Loucy (cell line): Measurements from ENCODE around the gene RNF19B.

ENCODE experiments used
- H2AFZ ChIP-seq: fragments of 200-600 bp; sonication (generic); 2 replicates; pipeline ENCODE4 v1.6.0; 2016; ENCODE audit warnings: antibody characterized with exemption, mild to moderate bottlenecking, low read length, moderate library complexity
- H3F3A ChIP-seq: fragments of 200-600 bp; 2 replicates; pipeline ENCODE4 v1.6.0; 2016; ENCODE audit warnings: antibody characterized with exemption, low read depth, mild to moderate bottlenecking
- H3K27me3 ChIP-seq: fragments of 200-600 bp; sonication (generic); 2 replicates; pipeline ENCODE4 v1.6.1; 2014; ENCODE audit warnings: low read length, mild to moderate bottlenecking; ENCODE audit not compliant: insufficient read depth, poor library complexity, severe bottlenecking
- H3K36me3 ChIP-seq: fragments of 200-600 bp; sonication (generic); 2 replicates; pipeline ENCODE4 v1.6.1; 2016; ENCODE audit warnings: low read length; ENCODE audit not compliant: insufficient read depth
- H3K4me1 ChIP-seq: fragments of 200-600 bp; sonication (generic); 2 replicates; pipeline ENCODE4 v1.5.1; 2014; ENCODE audit warnings: low read length, mild to moderate bottlenecking; ENCODE audit not compliant: insufficient read depth, poor library complexity, severe bottlenecking
- H3K4me2 ChIP-seq: fragments of 200-600 bp; sonication (generic); 2 replicates; pipeline ENCODE4 v1.6.0; 2014; ENCODE audit warnings: antibody characterized with exemption, low read length, low read depth, mild to moderate bottlenecking; ENCODE audit not compliant: poor library complexity, severe bottlenecking
- H3K4me3 ChIP-seq: fragments of 200-600 bp; sonication (generic); 2 replicates; pipeline ENCODE4 v1.5.1; 2014; ENCODE audit warnings: low read length, mild to moderate bottlenecking, mixed read lengths; ENCODE audit not compliant: poor library complexity, severe bottlenecking
- H3K79me2 ChIP-seq: fragments of 200-600 bp; sonication (generic); 2 replicates; pipeline ENCODE4 v1.6.1; 2014; ENCODE audit warnings: low read length; ENCODE audit not compliant: insufficient read depth
- H3K9ac ChIP-seq: fragments of 200-600 bp; sonication (generic); 2 replicates; pipeline ENCODE4 v1.6.0; 2014; ENCODE audit warnings: mild to moderate bottlenecking, low read depth, low read length, moderate library complexity; ENCODE audit not compliant: poor library complexity, severe bottlenecking
- H3K9me2 ChIP-seq: fragments of 200-600 bp; sonication (generic); replicated peaks from 2 replicates; pipeline ENCODE4 v1.6.1; 2016; ENCODE audit warnings: low read depth, low read length, mixed read lengths
- H3K9me3 ChIP-seq: fragments of 200-600 bp; sonication (generic); 2 replicates; pipeline ENCODE4 v1.6.1; 2014; ENCODE audit warnings: mild to moderate bottlenecking, antibody characterized with exemption, low read length, low read depth; ENCODE audit not compliant: insufficient read depth
- H4K20me1 ChIP-seq: fragments of 200-600 bp; sonication (generic); 2 replicates; pipeline ENCODE4 v1.6.0; 2014; ENCODE audit warnings: antibody characterized with exemption, low read length, mild to moderate bottlenecking; ENCODE audit not compliant: insufficient read depth, poor library complexity, severe bottlenecking
- EZH2phosphoT487 ChIP-seq: fragments of 200-600 bp; IDR thresholded peaks from 2 replicates; pipeline ENCODE4 v1.6.1; 2018; ENCODE audit warnings: antibody characterized with exemption, mild to moderate bottlenecking, moderate library complexity, borderline replicate concordance
- TF ChIP-seq, protein P1 (sequence below): fragments of 200-600 bp; sonication (generic); conservative IDR thresholded peaks from 2 replicates; pipeline ENCODE4 v1.5.1; 2014; ENCODE audit warnings: mild to moderate bottlenecking, antibody characterized with exemption, low read length

Gene RNF19B

DNA sequence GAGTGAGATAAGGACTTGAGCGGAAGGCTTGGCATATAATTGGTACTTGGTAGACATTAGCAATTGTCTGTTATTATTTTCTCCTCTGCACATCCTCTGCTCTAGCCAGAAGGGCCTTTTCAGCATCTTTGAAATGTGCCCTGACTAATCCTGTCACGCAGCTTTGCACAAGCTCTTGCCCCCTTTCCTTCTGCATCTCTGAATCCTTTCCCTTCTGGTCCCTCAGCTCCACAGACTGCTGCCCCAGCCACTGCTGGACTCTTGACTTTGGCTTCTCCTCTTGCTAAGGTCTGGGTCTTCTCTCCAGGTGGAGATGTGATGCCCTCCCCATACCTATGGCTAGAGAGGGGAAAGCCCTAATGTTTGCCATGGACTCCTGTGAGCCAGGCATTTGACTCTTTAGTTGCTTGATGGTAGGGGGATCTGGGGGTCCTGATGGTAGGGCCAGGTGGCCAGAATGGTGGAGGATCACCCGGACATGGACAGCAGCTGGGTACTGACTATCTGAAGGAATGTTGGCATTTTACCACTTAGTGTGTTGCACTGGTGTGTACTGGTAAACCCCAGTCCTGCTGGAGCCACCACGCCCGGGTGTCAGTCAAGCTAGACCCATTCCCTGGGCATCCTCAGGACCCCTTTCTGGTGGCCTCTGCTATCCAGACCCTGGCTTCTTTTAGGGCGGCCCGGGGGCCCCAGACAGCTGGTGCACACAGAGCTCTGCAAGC is 73.9 kb downstream of the RNF19B start:
- Histone ChIP-seq H3K4me3 (no peak overlapping the region), H3K4me2 (no peak overlapping the region), H3K36me3 (no peaks in the 10 kb centered on the region), H3K79me2 (no peaks in the 10 kb centered on the region), H3K27me3 (no peaks in the 10 kb centered on the region), H3F3A (no peaks in the 10 kb centered on the region), H4K20me1 (no peaks in the 10 kb centered on the region), H3K9me3 (no peaks in the 10 kb centered on the region), H3K9ac (no peak overlapping the region), H3K4me1 (no peaks in the 10 kb centered on the region), H3K9me2 (no peaks in the 10 kb centered on the region), H2AFZ (no peak overlapping the region)
- TF ChIP-seq EZH2phosphoT487 = no peak
- TF ChIP-seq, protein P1, sequence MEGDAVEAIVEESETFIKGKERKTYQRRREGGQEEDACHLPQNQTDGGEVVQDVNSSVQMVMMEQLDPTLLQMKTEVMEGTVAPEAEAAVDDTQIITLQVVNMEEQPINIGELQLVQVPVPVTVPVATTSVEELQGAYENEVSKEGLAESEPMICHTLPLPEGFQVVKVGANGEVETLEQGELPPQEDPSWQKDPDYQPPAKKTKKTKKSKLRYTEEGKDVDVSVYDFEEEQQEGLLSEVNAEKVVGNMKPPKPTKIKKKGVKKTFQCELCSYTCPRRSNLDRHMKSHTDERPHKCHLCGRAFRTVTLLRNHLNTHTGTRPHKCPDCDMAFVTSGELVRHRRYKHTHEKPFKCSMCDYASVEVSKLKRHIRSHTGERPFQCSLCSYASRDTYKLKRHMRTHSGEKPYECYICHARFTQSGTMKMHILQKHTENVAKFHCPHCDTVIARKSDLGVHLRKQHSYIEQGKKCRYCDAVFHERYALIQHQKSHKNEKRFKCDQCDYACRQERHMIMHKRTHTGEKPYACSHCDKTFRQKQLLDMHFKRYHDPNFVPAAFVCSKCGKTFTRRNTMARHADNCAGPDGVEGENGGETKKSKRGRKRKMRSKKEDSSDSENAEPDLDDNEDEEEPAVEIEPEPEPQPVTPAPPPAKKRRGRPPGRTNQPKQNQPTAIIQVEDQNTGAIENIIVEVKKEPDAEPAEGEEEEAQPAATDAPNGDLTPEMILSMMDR = no peak

DNA sequence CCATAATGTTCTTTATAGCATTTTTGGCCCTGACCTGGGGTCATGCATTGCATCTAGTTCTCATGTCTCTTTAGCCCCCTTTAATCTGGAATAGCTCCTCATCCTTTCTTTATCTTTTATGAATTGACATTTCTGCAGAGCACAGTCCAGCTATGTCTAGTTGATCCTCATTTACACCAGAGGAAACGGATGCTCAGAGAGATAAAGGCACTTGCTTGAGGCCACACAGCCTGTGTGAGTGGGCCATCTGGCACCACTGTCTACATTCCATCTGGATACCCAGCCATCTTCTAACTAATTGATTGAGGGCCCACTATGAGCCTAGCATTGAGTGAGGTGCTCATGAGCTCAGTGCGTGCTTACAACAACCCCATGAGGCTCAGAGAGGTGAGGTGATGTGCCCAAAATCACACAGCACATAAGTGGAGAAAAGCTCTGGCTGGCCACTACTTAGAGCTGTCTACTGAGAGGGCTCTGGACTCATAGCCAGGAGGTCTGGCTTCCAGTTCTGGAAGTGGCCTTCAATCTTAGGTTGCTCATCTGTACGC is 74.8 kb downstream of the RNF19B start:
- no peak for TF ChIP-seq EZH2phosphoT487
- TF ChIP-seq, protein P1 = no peak
- H4K20me1 ChIP-seq = no peaks in the 10 kb centered on the region
- no peak overlapping the region for H3K9ac ChIP-seq
- H3K9me2 ChIP-seq = no peaks in the 10 kb centered on the region
- H3K9me3 ChIP-seq = no peaks in the 10 kb centered on the region
- no peaks in the 10 kb centered on the region for H3K36me3 ChIP-seq
- no peak overlapping the region for H2AFZ ChIP-seq
- no peaks in the 10 kb centered on the region for H3K4me1 ChIP-seq
- no peaks in the 10 kb centered on the region for H3F3A ChIP-seq
- no peaks in the 10 kb centered on the region for H3K27me3 ChIP-seq
- H3K79me2 ChIP-seq = no peaks in the 10 kb centered on the region
- no peak overlapping the region for H3K4me2 ChIP-seq
- H3K4me3 ChIP-seq = no peak overlapping the region

DNA sequence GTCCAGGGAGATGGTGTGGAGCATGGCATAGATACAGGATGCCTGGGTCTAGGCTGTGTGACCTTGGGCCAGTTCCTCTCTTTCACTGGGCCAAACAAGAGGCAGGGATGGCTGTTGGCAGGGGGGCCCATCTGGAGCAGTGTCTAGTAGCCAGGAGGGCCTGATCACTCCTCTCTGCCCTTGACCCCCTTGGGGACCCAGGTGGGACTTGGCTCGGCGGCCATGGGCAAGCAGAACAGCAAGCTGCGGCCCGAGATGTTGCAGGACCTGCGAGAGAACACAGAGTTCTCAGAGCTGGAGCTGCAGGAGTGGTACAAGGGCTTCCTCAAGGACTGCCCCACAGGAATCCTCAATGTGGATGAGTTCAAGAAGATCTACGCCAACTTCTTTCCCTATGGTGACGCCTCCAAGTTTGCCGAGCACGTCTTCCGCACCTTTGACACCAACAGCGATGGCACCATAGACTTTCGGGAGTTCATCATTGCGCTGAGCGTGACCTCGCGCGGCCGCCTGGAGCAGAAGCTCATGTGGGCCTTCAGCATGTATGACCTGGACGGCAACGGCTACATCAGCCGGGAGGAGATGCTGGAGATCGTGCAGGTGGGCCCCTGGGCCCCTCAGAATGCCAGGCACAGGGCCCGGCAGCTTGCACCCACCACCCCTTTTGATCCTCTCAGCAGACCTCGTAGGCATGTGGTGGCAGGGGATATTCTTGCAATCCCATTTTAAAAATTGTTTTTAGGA is 75.8 kb downstream of the RNF19B start:
- no peaks in the 10 kb centered on the region for H3K4me1 ChIP-seq
- no peaks in the 10 kb centered on the region for H3K9me2 ChIP-seq
- no peaks in the 10 kb centered on the region for H3F3A ChIP-seq
- H3K27me3 ChIP-seq = no peaks in the 10 kb centered on the region
- no peak for TF ChIP-seq EZH2phosphoT487
- TF ChIP-seq, protein P1 = no peak
- no peaks in the 10 kb centered on the region for H3K36me3 ChIP-seq
- no peak overlapping the region for H3K9ac ChIP-seq
- H3K79me2 ChIP-seq = no peaks in the 10 kb centered on the region
- no peak overlapping the region for H3K4me3 ChIP-seq
- H3K9me3 ChIP-seq = no peaks in the 10 kb centered on the region
- H4K20me1 ChIP-seq = no peaks in the 10 kb centered on the region
- H3K4me2 ChIP-seq = no peak overlapping the region
- no peak overlapping the region for H2AFZ ChIP-seq
